Bone marrow (tissue), 2 donors: ENCODE measurements around the gene GP1BB.
"Not testable (repeated sequence)": the region's sequence is repeated elsewhere in the genome, so short reads cannot be mapped to it uniquely, and the experiment has no call there.

ENCODE experiments used
- DNase-seq, 2 donors: peaks; one replicate each; lab custom pipeline; 2025; lab: John Stamatoyannopoulos, UW

Gene GP1BB

GRCh38 chr22:19714312-19715187, 8.8 kb upstream of the GP1BB start, which contains the start of gene SEPTIN5:
TSS of gene SEPTIN5 (plus strand) at chr22:19714503. CDS start at chr22:19714589, 86 bp downstream.
- no peak for DNase-seq

GRCh38 chr22:19715188-19715930, 8.0 kb upstream of the GP1BB start:
- DNase-seq = no peak

GRCh38 chr22:19716041-19716828, 7.1 kb upstream of the GP1BB start:
- DNase-seq = no peak

GRCh38 chr22:19716829-19717105, 6.6 kb upstream of the GP1BB start:
- no peak for DNase-seq

GRCh38 chr22:19717181-19717580, 6.2 kb upstream of the GP1BB start:
- DNase-seq = no peak

GRCh38 chr22:19717691-19718455, 5.5 kb upstream of the GP1BB start:
- peak in 1 of 2 donors; percentile 51 for DNase-seq

GRCh38 chr22:19718456-19719049, 4.8 kb upstream of the GP1BB start:
- DNase-seq = no peak

GRCh38 chr22:19719050-19719482, 4.3 kb upstream of the GP1BB start:
- DNase-seq = no peak

GRCh38 chr22:19719488-19720021, 3.8 kb upstream of the GP1BB start:
- no peak for DNase-seq

GRCh38 chr22:19720150-19720827, 3.0 kb upstream of the GP1BB start:
- no peak for DNase-seq

- DNase-seq = no peak
These were observed 2.4 kb upstream of the GP1BB start for GRCh38 chr22:19720999-19721329.

- DNase-seq = no peak
These were observed 1.8 kb upstream of the GP1BB start for GRCh38 chr22:19721330-19722177.

GRCh38 chr22:19722178-19722981, 959 bp upstream of the GP1BB start:
- no peak for DNase-seq

GRCh38 chr22:19722982-19723231, 432 bp upstream of the GP1BB start:
- no peak for DNase-seq

GRCh38 chr22:19723983-19724827, 866 bp downstream of the GP1BB start:
- no peak for DNase-seq

- no peak for DNase-seq
These were observed 1.8 kb downstream of the GP1BB start for GRCh38 chr22:19724927-19725661.

GRCh38 chr22:19726064-19726788, 2.9 kb downstream of the GP1BB start:
- not testable (repeated sequence) for DNase-seq
